Measurements from ENCODE around the gene GGCT. TPM values are rescaled to one million over a fixed set of nuclear protein-coding genes. Genes with fewer than 3 reads are reported as not detected.

The GGCT gene
- total and polyA plus RNA-seq, 2 donors (not counting 3 experiments of a cell fraction or from before 2014, with no cell fraction given), result 21.1 to 44.3 TPM

DNA sequence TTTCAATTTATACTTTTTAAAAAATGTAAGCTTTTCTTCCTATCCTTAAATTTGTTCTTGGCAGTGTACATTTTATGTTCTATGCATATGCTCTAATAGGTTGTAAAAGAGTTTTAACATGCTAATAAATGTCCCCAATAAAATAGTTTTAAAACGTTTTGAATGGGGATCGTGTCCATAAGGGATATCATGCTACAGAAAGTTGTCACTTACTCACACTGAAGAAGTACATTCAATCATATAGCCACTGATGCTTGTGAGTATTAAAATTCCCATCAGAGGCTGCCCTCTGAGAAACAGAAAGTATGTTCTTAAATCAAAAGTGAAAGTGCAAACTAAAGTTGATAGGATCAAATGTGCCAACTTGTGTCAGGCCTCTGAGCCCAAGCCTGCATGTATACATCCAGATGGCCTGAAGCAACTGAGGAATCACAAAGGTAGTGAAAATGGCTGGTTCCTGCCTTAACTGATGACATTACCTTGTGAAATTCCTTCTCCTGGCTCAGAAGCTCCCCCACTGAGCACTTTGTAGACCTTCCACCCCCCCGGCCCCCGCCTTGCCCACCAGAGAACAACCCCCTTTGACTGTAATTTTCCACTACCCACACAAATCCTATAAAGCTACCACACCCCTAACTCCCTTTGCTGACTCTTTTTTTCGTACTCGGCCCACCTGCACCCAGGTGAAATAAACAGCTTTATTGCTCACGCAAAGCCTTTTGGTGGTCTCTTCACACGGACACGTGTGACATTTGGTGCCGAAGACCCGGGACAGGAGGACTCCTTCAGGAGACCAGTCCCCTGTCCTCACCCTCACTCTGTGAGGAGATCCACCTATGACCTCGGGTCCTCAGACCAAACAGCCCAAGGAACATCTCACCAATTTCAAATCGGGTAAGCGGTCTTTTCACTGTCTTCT is 25.2 kb downstream of the GGCT start:
- H3K36me3 ChIP-seq (ENCODE audit: control insufficient read depth in 2 of 2, extremely low read depth in 1 of 2, insufficient read depth in 2 of 2, low read length in 2 of 2), result no peaks in the 10 kb centered on the region
- CTCF ChIA-PET, result interaction anchor here (1.6 to 2.3 kb wide), 2 partner anchors 14 to 19 kb away, joined by 3 to 10 read pairs; no protein-coding TSS in a partner anchor
- no peaks in the 10 kb centered on the region for H3K9me3 ChIP-seq (replicated peaks; ENCODE audit: control insufficient read depth, insufficient read depth, low read length)
- H3K9ac ChIP-seq (replicated peaks; ENCODE audit: extremely low read depth, insufficient read depth, low read length), result peak overlapping the region; percentile 100
- H3K9me1 ChIP-seq (replicated peaks; ENCODE audit: control insufficient read depth, extremely low read depth, insufficient read depth, low read length), result no peaks in the 10 kb centered on the region
- no peaks in the 10 kb centered on the region for H3K27me3 ChIP-seq (ENCODE audit: control insufficient read depth in 2 of 2, insufficient read depth in 2 of 2, low read length in 2 of 2)
- peak overlapping the region; percentile 4 for H2AFZ ChIP-seq (ENCODE audit: low read depth, low read length)
- H3K27ac ChIP-seq (ENCODE audit: insufficient read depth, low read depth, low read length), result peak overlapping the region; percentile 99
- POLR2A ChIA-PET, result interaction anchor here (2.6 kb wide), 1 partner anchor 10 kb away, joined by 36 read pairs; no protein-coding TSS in a partner anchor
- peak overlapping the region; percentile 94 for H3K4me2 ChIP-seq (ENCODE audit: insufficient read depth, low read length)
- no peak for TF ChIP-seq MAX (IDR thresholded peaks at IDR 0.05; ENCODE audit: insufficient read depth, insufficient read length)
- TF ChIP-seq CTCF (IDR thresholded peaks at IDR 0.05; ENCODE audit: extremely low read depth in 1 of 2, insufficient read depth in 1 of 2, low read depth in 1 of 2, low read length in 2 of 2), result no peak
- no peak for TF ChIP-seq POLR2A (IDR thresholded peaks at IDR 0.05; ENCODE audit: low read depth, low read length)
- TF ChIP-seq EZH2 (IDR thresholded peaks at IDR 0.05; ENCODE audit: borderline replicate concordance, low read depth, low read length, severe bottlenecking), result no peak
- no peak for TF ChIP-seq JUN (IDR thresholded peaks at IDR 0.05; ENCODE audit: borderline replicate concordance, insufficient read depth, insufficient read length, low read depth)
- no peak for TF ChIP-seq GATA2 (IDR thresholded peaks at IDR 0.05; ENCODE audit: insufficient read depth, insufficient read length, low read depth, low read length)
- TF ChIP-seq FOS (IDR thresholded peaks at IDR 0.05; ENCODE audit: borderline replicate concordance, insufficient read depth, low read length), result no peak
- TF ChIP-seq POLR2AphosphoS5 (IDR thresholded peaks at IDR 0.05; ENCODE audit: insufficient read depth, low read depth, low read length), result no peak
- TF ChIP-seq MYC (IDR thresholded peaks at IDR 0.05; ENCODE audit: low read depth, low read length), result no peak
- peak; percentile 56 for DNase-seq (ENCODE audit: low read depth, low spot score)
- H3K4me1 ChIP-seq (ENCODE audit: control insufficient read depth, extremely low read depth, insufficient read depth, low read length), result peaks cover 32% of the 10 kb centered on the region
- H3K4me3 ChIP-seq (replicated peaks in 1 of 3; ENCODE audit: insufficient read depth in 1 of 3, low read depth in 1 of 3, low read length in 3 of 3), result peak overlapping the region; percentile 60 to 92 (median 79)
- no TSS peak for BruUV-seq (replicated peaks)
- H4K20me1 ChIP-seq (replicated peaks; ENCODE audit: control insufficient read depth, extremely low read depth, insufficient read depth, low read length), result no peaks in the 10 kb centered on the region
- intact Hi-C loops (cut with micrococcal nuclease) (loop anchor here (2.0 kb wide), 1 partner anchor 69 kb away; no protein-coding TSS in a partner anchor), dilution Hi-C loops (cut with MboI; ENCODE audit: extremely low pct_ligation_motif_present, low sequenced_read_pairs) (no loop called here)
- H3K79me2 ChIP-seq (ENCODE audit: control insufficient read depth, insufficient read depth, low read length), result peaks cover 29% of the 10 kb centered on the region
- FAIRE-seq, result no peak
